CD4-positive, alpha-beta T cell treated with Interleukin-4 for 1 hour (primary cell): ENCODE results near the gene AP2A1.
"Not testable (repeated sequence)": the region's sequence is repeated elsewhere in the genome, so short reads cannot be mapped to it uniquely, and the experiment has no call there.

Source experiments
- DNase-seq, 2 donors: peaks; one replicate each; pipeline ENCODE4 v3.0.0-alpha.2; 2020 to 2022

AP2A1 gene

GRCh38 chr19:49766930-49767299 is at the start of gene AP2A1:
AP2A1 (plus strand) TSS chr19:49767001; CDS start chr19:49767134, 133 bp downstream.
- no peak for DNase-seq

GRCh38 chr19:49718511-49718910 is 48.3 kb upstream of the AP2A1 start:
- no peak for DNase-seq

- peak in 1 of 2 donors; percentile 11 for DNase-seq
Measured at GRCh38 chr19:49718991-49719390, 47.8 kb upstream of the AP2A1 start.

- DNase-seq: not testable (repeated sequence)
Measured at GRCh38 chr19:49719420-49719819, 47.4 kb upstream of the AP2A1 start.

- DNase-seq: no peak
Measured at GRCh38 chr19:49727217-49728030, 39.4 kb upstream of the AP2A1 start.

GRCh38 chr19:49730166-49730565 is 36.6 kb upstream of the AP2A1 start:
- DNase-seq: no peak

- no peak for DNase-seq
Measured at GRCh38 chr19:49738268-49738667, 28.5 kb upstream of the AP2A1 start.

- DNase-seq: no peak
Measured at GRCh38 chr19:49739098-49739497, 27.7 kb upstream of the AP2A1 start.

GRCh38 chr19:49739933-49740332 is 26.9 kb upstream of the AP2A1 start:
- DNase-seq: no peak

GRCh38 chr19:49741210-49741844 is 25.5 kb upstream of the AP2A1 start:
- no peak for DNase-seq

GRCh38 chr19:49744946-49745381 is 21.8 kb upstream of the AP2A1 start:
- no peak for DNase-seq

GRCh38 chr19:49746206-49746958 is 20.4 kb upstream of the AP2A1 start:
- peak; percentile 62 to 75 for DNase-seq

GRCh38 chr19:49749055-49749716 is 17.6 kb upstream of the AP2A1 start:
- DNase-seq: no peak

GRCh38 chr19:49749771-49750170 is 17.0 kb upstream of the AP2A1 start:
- DNase-seq: no peak

GRCh38 chr19:49752701-49753100 is 14.1 kb upstream of the AP2A1 start:
- no peak for DNase-seq

GRCh38 chr19:49755956-49756355 is 10.8 kb upstream of the AP2A1 start:
- no peak for DNase-seq

GRCh38 chr19:49758292-49758691 is 8.5 kb upstream of the AP2A1 start:
- DNase-seq: no peak

GRCh38 chr19:49761249-49761624 is 5.6 kb upstream of the AP2A1 start:
- DNase-seq: no peak

- DNase-seq: peak in 1 of 2 donors; percentile 25
Measured at GRCh38 chr19:49761625-49762311, 5.0 kb upstream of the AP2A1 start.

GRCh38 chr19:49763230-49763629 is 3.6 kb upstream of the AP2A1 start, which contains the start of gene TSKS:
TSKS (minus strand) TSS chr19:49763306; CDS start chr19:49763247, 59 bp downstream.
- no peak for DNase-seq

GRCh38 chr19:49764341-49764740 is 2.5 kb upstream of the AP2A1 start:
- DNase-seq: no peak
